Globus pallidus (tissue), 1 donor: ENCODE results near the gene DCTD.
"Not testable (repeated sequence)": the region's sequence is repeated elsewhere in the genome, so short reads cannot be mapped to it uniquely, and the experiment has no call there.

Experiments
- DNase-seq: peaks from one replicate; pipeline ENCODE4 v3.0.0-alpha.2; 2015; ENCODE audit warnings: low spot score

Gene DCTD

GRCh38 chr4:182921608-182922007, 4.4 kb upstream of the DCTD start:
- DNase-seq: no peak

- DNase-seq: no peak
Measured at GRCh38 chr4:182920676-182921075, 3.5 kb upstream of the DCTD start.

GRCh38 chr4:182918791-182919302, 1.7 kb upstream of the DCTD start:
- no peak for DNase-seq

- no peak for DNase-seq
Measured at GRCh38 chr4:182918044-182918607, 940 bp upstream of the DCTD start.

GRCh38 chr4:182916483-182917181, 554 bp downstream of the DCTD start:
- DNase-seq: no peak

GRCh38 chr4:182914357-182914756, 2.8 kb downstream of the DCTD start:
- no peak for DNase-seq

- no peak for DNase-seq
Measured at GRCh38 chr4:182913621-182914020, 3.6 kb downstream of the DCTD start.

- no peak for DNase-seq
Measured at GRCh38 chr4:182913036-182913435, 4.2 kb downstream of the DCTD start.

- no peak for DNase-seq
Measured at GRCh38 chr4:182908124-182908523, 9.1 kb downstream of the DCTD start.

GRCh38 chr4:182907396-182907795, 9.8 kb downstream of the DCTD start:
- no peak for DNase-seq

- DNase-seq: no peak
Measured at GRCh38 chr4:182906786-182907185, 10.4 kb downstream of the DCTD start.

- DNase-seq: no peak
Measured at GRCh38 chr4:182905038-182905437, 12.1 kb downstream of the DCTD start.

GRCh38 chr4:182904211-182904761, 12.9 kb downstream of the DCTD start:
- DNase-seq: no peak

GRCh38 chr4:182903013-182903412, 14.2 kb downstream of the DCTD start:
- DNase-seq: no peak

- no peak for DNase-seq
Measured at GRCh38 chr4:182901337-182901736, 15.8 kb downstream of the DCTD start.

GRCh38 chr4:182900021-182900420, 17.2 kb downstream of the DCTD start:
- DNase-seq: not testable (repeated sequence)

- DNase-seq: no peak
Measured at GRCh38 chr4:182898479-182898799, 18.7 kb downstream of the DCTD start.

- DNase-seq: no peak
Measured at GRCh38 chr4:182897601-182898478, 19.3 kb downstream of the DCTD start.

- DNase-seq: no peak
Measured at GRCh38 chr4:182896421-182896820, 20.8 kb downstream of the DCTD start.

- no peak for DNase-seq
Measured at GRCh38 chr4:182895791-182896292, 21.3 kb downstream of the DCTD start.

- DNase-seq: no peak
Measured at GRCh38 chr4:182894681-182895275, 22.4 kb downstream of the DCTD start.

GRCh38 chr4:182893474-182894080, 23.6 kb downstream of the DCTD start:
- DNase-seq: no peak
